PC-3 (cell line): Measurements from ENCODE around the gene DYNLT4. TPM values are rescaled to one million over a fixed set of nuclear protein-coding genes. Genes with fewer than 3 reads are reported as not detected.

ENCODE experiments used
- ATAC-seq: fragments of 200-7000 bp; cut with Tn5 transposase; 2 replicates; pipeline ENCODE4 v1.9.1; 2020; ENCODE audit warnings: mild to moderate bottlenecking, moderate library complexity
- BruUV-seq: library from RNA; stranded (reverse); fragments of 400-500 nt; replicated peaks from 2 replicates; lab custom pipeline; 2021; lab: Mats Ljungman, UMichigan
- CTCF ChIA-PET: fragments of 300-600 bp; sonication (Branson Sonifier 250); formaldehyde crosslinking; loops from one replicate; lab custom pipeline; 2022; ENCODE audit warnings: antibody characterized with exemption; lab: Charles Lee
- POLR2A ChIA-PET: fragments of 300-600 bp; sonication (Branson Sonifier 250); formaldehyde crosslinking; loops from one replicate; lab custom pipeline; 2022; ENCODE audit warnings: antibody characterized with exemption; ENCODE audit not compliant: unreplicated experiment; lab: Charles Lee
- DNase-seq: peaks from one replicate; pipeline ENCODE4 v3.0.0-alpha.2; 2015
- H2AFZ ChIP-seq: fragments of 300-600 bp; sonication (generic); 2 replicates; pipeline ENCODE4 v1.6.0; 2016; ENCODE audit warnings: antibody characterized with exemption, low read length
- H3F3A ChIP-seq: fragments of 300-600 bp; sonication (generic); one replicate; pipeline ENCODE4 v1.6.0; 2017; ENCODE audit warnings: antibody characterized with exemption, low read length, control low read depth, mild to moderate bottlenecking; ENCODE audit not compliant: unreplicated experiment
- H3K27ac ChIP-seq: fragments of 300-600 bp; sonication (generic); 2 replicates; pipeline ENCODE4 v1.5.1; 2016; ENCODE audit warnings: mild to moderate bottlenecking, low read length
- H3K27me3 ChIP-seq: fragments of 300-600 bp; sonication (generic); 2 replicates; pipeline ENCODE4 v1.6.1; 2016; ENCODE audit warnings: low read length, mixed read lengths
- H3K36me3 ChIP-seq: fragments of 300-600 bp; sonication (generic); 2 replicates; pipeline ENCODE4 v1.6.1; 2016; ENCODE audit warnings: low read depth, mixed run types, low read length, mixed read lengths
- H3K4me1 ChIP-seq: fragments of 300-600 bp; sonication (generic); 2 replicates; pipeline ENCODE4 v1.5.1; 2016; ENCODE audit warnings: low read length; ENCODE audit not compliant: insufficient read depth
- H3K4me2 ChIP-seq: fragments of 300-600 bp; sonication (generic); 2 replicates; pipeline ENCODE4 v1.6.0; 2016; ENCODE audit warnings: low read length
- H3K4me3 ChIP-seq: fragments of 300-600 bp; sonication (generic); 2 replicates; pipeline ENCODE4 v1.5.1; 2016; ENCODE audit warnings: mild to moderate bottlenecking, low read length, mixed read lengths
- H3K79me2 ChIP-seq: fragments of 300-600 bp; sonication (generic); 2 replicates; pipeline ENCODE4 v1.6.1; 2017; ENCODE audit warnings: low read length, mixed read lengths
- H3K9ac ChIP-seq: fragments of 300-600 bp; sonication (generic); 2 replicates; pipeline ENCODE4 v1.6.0; 2016; ENCODE audit warnings: mild to moderate bottlenecking, low read length
- H3K9me2 ChIP-seq: fragments of 300-600 bp; sonication (generic); replicated peaks from 2 replicates; pipeline ENCODE4 v1.6.1; 2016; ENCODE audit warnings: mixed run types, low read length, mixed read lengths
- H3K9me3 ChIP-seq: fragments of 300-600 bp; sonication (generic); 2 replicates; pipeline ENCODE4 v1.6.1; 2016; ENCODE audit warnings: low read length, mixed read lengths
- H4K20me1 ChIP-seq: fragments of 300-600 bp; sonication (generic); 2 replicates; pipeline ENCODE4 v1.6.1; 2016; ENCODE audit warnings: low read length, mixed read lengths
- EZH2 ChIP-seq: fragments of 300-600 bp; sonication (generic); IDR thresholded peaks from one replicate; pipeline ENCODE4 v1.6.1; 2017; ENCODE audit warnings: antibody characterized with exemption, mild to moderate bottlenecking, low read length; ENCODE audit not compliant: unreplicated experiment
- EZH2phosphoT487 ChIP-seq: fragments of 300-600 bp; sonication (generic); IDR thresholded peaks from 2 replicates; pipeline ENCODE4 v1.6.1; 2018; ENCODE audit warnings: mild to moderate bottlenecking, antibody characterized with exemption, low read length, borderline replicate concordance
- intact Hi-C: fragments of 100-400 bp; cut with micrococcal nuclease; formaldehyde crosslinking; loops from 2 replicates; pipeline ENCODE4 v1.9.0; 2023
- total RNA-seq: library from RNA; depleted of rRNA; stranded (reverse); fragments of >200 nt; gene quantifications from 2 replicates; pipeline ENCODE4 v1.2.3, GENCODE V29; 2014
- TF ChIP-seq, protein P1 (sequence below): fragments of 300-600 bp; sonication (generic); conservative IDR thresholded peaks from 2 replicates; pipeline ENCODE4 v1.5.1; 2017; ENCODE audit warnings: antibody characterized with exemption, low read depth, mild to moderate bottlenecking, low read length

DYNLT4 gene
- total RNA-seq, 1 experiment from 2014 or later = 3.4 TPM

DNA sequence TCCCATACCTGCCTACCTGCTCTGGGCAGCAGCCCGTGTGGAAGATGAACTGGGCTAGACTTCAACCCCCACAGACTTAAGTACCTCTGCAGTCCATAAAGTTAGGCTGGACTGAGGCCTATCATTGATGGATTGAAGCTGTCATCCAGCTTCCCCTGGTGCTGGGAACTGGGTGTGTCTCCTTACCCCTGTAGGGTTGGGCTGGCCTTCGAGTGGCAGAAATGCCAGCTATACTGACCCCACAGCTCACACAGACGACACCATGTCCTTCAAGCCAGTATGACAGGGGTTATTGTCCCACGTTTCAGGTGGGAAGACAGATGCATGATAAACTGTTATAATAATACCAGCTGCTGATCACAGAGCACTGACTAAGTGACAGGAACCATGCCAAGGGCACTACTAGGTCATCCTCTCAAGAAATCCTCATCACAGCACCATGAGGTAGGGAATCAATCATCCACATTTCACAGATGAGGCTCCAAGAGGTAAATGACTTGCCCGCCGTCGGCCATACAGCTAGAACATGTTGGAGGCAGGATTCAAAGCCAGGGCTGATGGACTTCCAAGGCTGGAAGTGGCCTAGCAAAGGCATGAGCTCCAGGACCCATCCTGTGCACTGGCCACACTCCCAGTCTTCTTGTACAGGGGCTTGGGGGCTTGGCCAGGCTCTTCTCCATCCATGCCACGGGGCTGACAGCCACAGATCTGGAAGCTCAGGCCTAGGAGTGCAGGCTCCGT is 18.9 kb downstream of the DYNLT4 start, which contains the start of gene BEST4:
Gene BEST4, minus strand, starts transcription at position 51 of the 741 bp plus-strand sequence. CDS start 465 bp downstream, outside the sequence.
- Histone ChIP-seq H3K27me3 (no peaks in the 10 kb centered on the region), H3K4me2 (no peak within 1 kb of the TSS), H3F3A (no peaks in the 10 kb centered on the region), H4K20me1 (no peaks in the 10 kb centered on the region), H3K79me2 (no peaks in the 10 kb centered on the region), H3K4me1 (no peaks in the 10 kb centered on the region), H3K9ac (no peak within 1 kb of the TSS), H3K27ac (no peak within 1 kb of the TSS), H3K4me3 (no peak within 1 kb of the TSS), H3K36me3 (no peaks in the 10 kb centered on the region), H3K9me3 (no peaks in the 10 kb centered on the region), H3K9me2 (no peaks in the 10 kb centered on the region), H2AFZ (no peak within 1 kb of the TSS)
- TF ChIP-seq EZH2 = no peak
- no peak for TF ChIP-seq EZH2phosphoT487
- TF ChIP-seq, protein P1, sequence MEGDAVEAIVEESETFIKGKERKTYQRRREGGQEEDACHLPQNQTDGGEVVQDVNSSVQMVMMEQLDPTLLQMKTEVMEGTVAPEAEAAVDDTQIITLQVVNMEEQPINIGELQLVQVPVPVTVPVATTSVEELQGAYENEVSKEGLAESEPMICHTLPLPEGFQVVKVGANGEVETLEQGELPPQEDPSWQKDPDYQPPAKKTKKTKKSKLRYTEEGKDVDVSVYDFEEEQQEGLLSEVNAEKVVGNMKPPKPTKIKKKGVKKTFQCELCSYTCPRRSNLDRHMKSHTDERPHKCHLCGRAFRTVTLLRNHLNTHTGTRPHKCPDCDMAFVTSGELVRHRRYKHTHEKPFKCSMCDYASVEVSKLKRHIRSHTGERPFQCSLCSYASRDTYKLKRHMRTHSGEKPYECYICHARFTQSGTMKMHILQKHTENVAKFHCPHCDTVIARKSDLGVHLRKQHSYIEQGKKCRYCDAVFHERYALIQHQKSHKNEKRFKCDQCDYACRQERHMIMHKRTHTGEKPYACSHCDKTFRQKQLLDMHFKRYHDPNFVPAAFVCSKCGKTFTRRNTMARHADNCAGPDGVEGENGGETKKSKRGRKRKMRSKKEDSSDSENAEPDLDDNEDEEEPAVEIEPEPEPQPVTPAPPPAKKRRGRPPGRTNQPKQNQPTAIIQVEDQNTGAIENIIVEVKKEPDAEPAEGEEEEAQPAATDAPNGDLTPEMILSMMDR = no peak
- CTCF ChIA-PET = no interaction called here
- ATAC-seq (no peak), DNase-seq (no peak)
- POLR2A ChIA-PET = no interaction called here
- no TSS peak for BruUV-seq
- intact Hi-C loops = no loop called here

DNA sequence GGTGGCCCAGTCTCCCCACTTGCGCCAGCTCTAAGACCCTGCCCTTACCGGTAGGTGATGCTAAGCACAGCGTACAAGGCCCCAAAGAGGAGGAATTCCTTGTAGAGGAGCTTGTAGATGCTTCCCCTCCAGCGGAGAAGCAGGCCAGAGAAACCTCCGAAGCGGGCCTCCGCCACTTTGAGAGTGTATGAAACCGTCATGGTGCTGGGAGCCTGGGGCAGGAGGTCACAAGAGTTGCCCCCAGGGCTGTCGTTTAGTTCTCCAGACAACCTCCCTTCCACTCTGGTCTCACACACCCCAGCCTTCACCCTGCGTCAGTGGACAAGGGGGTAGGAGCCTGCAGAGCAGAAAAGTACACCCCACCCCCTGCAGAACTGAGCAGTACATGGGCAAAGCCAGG is 19.6 kb downstream of the DYNLT4 start:
- Histone ChIP-seq H2AFZ (no peak overlapping the region), H3K9ac (no peak overlapping the region), H3K4me2 (no peak overlapping the region), H3K36me3 (no peaks in the 10 kb centered on the region), H3K4me3 (no peak overlapping the region), H4K20me1 (no peaks in the 10 kb centered on the region), H3F3A (no peaks in the 10 kb centered on the region), H3K27ac (no peak overlapping the region), H3K9me3 (no peaks in the 10 kb centered on the region), H3K27me3 (no peaks in the 10 kb centered on the region), H3K9me2 (no peaks in the 10 kb centered on the region), H3K79me2 (no peaks in the 10 kb centered on the region), H3K4me1 (no peaks in the 10 kb centered on the region)
- ChIA-PET POLR2A (interaction anchor here (0.6 kb wide), 1 partner anchor 56 kb away, joined by 4 read pairs; no protein-coding TSS in a partner anchor), CTCF (no interaction called here)
- intact Hi-C loops = no loop called here
- BruUV-seq = no TSS peak
- DNase-seq = no peak
- TF ChIP-seq, protein P1 = no peak
- TF ChIP-seq EZH2 (no peak), EZH2phosphoT487 (no peak)
- no peak for ATAC-seq

DNA sequence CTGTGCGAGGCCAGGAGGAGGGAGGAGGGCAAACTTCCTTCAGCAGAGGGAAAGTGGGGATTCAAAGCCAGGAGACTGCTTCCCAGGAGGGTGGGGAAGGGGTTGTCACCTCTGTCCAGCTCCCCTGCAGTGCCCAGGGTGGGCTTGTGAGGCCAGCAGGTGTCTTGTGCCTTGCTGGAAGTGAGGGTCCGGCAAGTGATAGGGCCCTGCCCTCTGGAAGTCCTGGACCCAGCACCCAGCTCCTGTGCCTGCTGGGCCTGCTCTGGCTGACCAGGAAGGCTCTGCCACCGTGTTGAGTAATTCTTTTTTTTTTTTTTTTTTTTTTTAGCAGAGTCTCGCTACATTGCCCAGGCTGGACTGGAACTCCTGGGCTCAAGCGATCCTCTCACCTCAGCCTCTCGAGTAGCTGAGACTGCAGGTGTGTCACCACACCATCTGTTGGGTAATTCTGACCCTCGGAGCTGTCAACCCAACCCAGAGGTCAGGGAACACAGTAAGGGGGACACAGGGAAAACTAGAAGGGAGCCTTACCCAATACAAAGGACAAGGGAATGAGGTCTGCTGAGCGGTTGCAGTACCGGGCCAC is 20.2 kb downstream of the DYNLT4 start:
- Histone ChIP-seq H3K27ac (no peak overlapping the region), H3K9me3 (no peaks in the 10 kb centered on the region), H3K4me2 (no peak overlapping the region), H3K4me1 (no peaks in the 10 kb centered on the region), H3K27me3 (no peaks in the 10 kb centered on the region), H3K9ac (no peak overlapping the region), H4K20me1 (no peaks in the 10 kb centered on the region), H3K4me3 (no peak overlapping the region), H2AFZ (no peak overlapping the region), H3K36me3 (no peaks in the 10 kb centered on the region), H3F3A (no peaks in the 10 kb centered on the region), H3K9me2 (no peaks in the 10 kb centered on the region), H3K79me2 (no peaks in the 10 kb centered on the region)
- no peak for TF ChIP-seq EZH2phosphoT487
- TF ChIP-seq, protein P1 = no peak
- no peak for TF ChIP-seq EZH2
- intact Hi-C loops = no loop called here
- no TSS peak for BruUV-seq
- DNase-seq (no peak), ATAC-seq (no peak)
- POLR2A ChIA-PET = no interaction called here
- CTCF ChIA-PET = no interaction called here
